ENCODE results near the gene ADI1. TPM values are rescaled to one million over a fixed set of nuclear protein-coding genes. Genes with fewer than 3 reads are reported as not detected.

ADI1 gene
- total and polyA plus RNA-seq, 10 donors: 31.8 to 106 (median 55.4) TPM

GRCh38 chr2:3491716-3492474 is 27.4 kb downstream of the ADI1 start:
- 90 to 99% (median 93%) methylated on average over 12 to 17 of the region's 17 CpGs for WGBS, 5 donors
- H3K36me3 ChIP-seq: peaks cover under 1 to 22% (median 14%) of the 10 kb centered on the region in 6 donors
- H3K27me3 ChIP-seq (replicated peaks in 1 of 7): no peaks in the 10 kb centered on the region
- no peak for DNase-seq
- H3K4me3 ChIP-seq: no peak overlapping the region
- intact Hi-C loops (cut with DNase I; ENCODE audit: low total_unique reads): no loop called here
- TF ChIP-seq POLR2AphosphoS5 (IDR thresholded peaks at IDR 0.05) (no peak), POLR2A (IDR thresholded peaks at IDR 0.05) (no peak), CTCF (IDR thresholded peaks at IDR 0.05 in 8 of 11, conservative IDR thresholded peaks at IDR 0.05 in 3 of 11) (no peak)
- H3K27ac ChIP-seq: no peak overlapping the region
- no peaks in the 10 kb centered on the region for H3K4me1 ChIP-seq
- peaks cover 0 to 8% (median 5%) of the 10 kb centered on the region in 8 donors for H3K9me3 ChIP-seq

GRCh38 chr2:3491306-3491705 is 28.0 kb downstream of the ADI1 start:
- intact Hi-C loops (cut with DNase I; ENCODE audit: low total_unique reads): no loop called here
- H3K36me3 ChIP-seq: peaks cover 0 to 20% (median 8%) of the 10 kb centered on the region in 6 donors
- no peaks in the 10 kb centered on the region for H3K27me3 ChIP-seq (replicated peaks in 1 of 7)
- WGBS, 5 donors: 20 to 35% (median 24%) methylated on average over 6 of the region's 6 CpGs
- H3K4me3 ChIP-seq: no peak overlapping the region
- no peaks in the 10 kb centered on the region for H3K4me1 ChIP-seq
- no peak overlapping the region for H3K27ac ChIP-seq
- H3K9me3 ChIP-seq: peaks cover 0 to 10% (median 5%) of the 10 kb centered on the region in 8 donors
- TF ChIP-seq POLR2A (IDR thresholded peaks at IDR 0.05) (no peak), CTCF (IDR thresholded peaks at IDR 0.05 in 8 of 11, conservative IDR thresholded peaks at IDR 0.05 in 3 of 11) (no peak), POLR2AphosphoS5 (IDR thresholded peaks at IDR 0.05) (no peak)
- DNase-seq: no peak

- WGBS, 5 donors: 67 to 73% (median 69%) methylated on average over 25 to 27 of the region's 27 CpGs
- Histone ChIP-seq H3K9me3 (peaks cover 0 to 10% (median 5%) of the 10 kb centered on the region in 8 donors), H3K4me3 (no peak overlapping the region), H3K27ac (no peak overlapping the region), H3K4me1 (no peaks in the 10 kb centered on the region), H3K36me3 (peaks cover 0 to 20% (median 7%) of the 10 kb centered on the region in 6 donors), H3K27me3 (replicated peaks in 1 of 7) (no peaks in the 10 kb centered on the region)
- DNase-seq: no peak
- TF ChIP-seq POLR2AphosphoS5 (IDR thresholded peaks at IDR 0.05) (no peak), POLR2A (IDR thresholded peaks at IDR 0.05) (no peak), CTCF (IDR thresholded peaks at IDR 0.05 in 8 of 11, conservative IDR thresholded peaks at IDR 0.05 in 3 of 11) (no peak)
- intact Hi-C loops (cut with DNase I; ENCODE audit: low total_unique reads): no loop called here
Observed at GRCh38 chr2:3490191-3491170, 28.9 kb downstream of the ADI1 start.

All from spleen (tissue), 11 donors.